Measurements from ENCODE around the gene MTA1.

Gene MTA1

DNA sequence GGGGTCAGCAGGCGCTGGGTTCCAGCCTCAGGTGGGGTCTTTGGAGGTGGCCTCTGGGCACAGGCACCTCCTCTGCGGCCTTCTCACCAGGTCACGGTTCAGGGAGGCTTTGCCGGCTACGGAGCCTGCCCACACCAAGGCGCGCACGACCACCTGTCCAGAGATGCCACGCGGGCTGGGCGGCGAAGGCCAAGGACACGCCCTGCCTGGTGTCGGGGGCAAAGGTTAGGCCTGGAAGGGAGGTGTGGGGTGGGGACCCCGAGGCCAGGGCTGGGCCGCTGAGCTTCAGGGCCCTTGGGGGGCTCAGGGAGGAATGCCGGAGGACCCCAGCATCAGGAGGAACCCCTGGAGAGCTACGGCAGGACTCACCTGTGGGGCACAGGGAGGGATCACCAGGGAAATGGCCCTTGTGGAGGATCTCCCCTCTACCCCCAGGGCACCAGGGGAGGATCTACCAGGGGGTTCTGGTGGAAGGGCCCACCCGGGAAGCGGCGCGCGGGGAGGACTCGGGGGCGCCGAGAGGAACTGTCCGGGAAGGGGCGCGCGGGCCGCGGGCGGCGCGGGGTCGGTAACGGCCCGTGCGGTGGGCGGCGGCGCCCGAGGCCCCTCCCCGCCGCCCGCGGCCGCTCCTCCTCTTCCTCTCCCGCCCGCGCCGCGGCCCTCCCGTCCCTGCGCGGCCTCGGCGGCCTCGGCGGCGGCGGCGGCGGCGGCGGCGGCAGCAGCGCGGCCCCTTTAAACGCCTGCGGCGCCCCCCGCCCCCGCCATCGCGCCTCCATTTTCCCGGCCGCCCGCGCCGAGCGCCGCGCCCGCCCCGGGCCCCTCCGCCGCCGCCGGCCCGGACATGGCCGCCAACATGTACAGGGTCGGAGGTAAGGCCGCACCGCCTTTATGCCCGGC lies at the start of gene MTA1:
Gene MTA1, plus strand, starts transcription at position 633 of the 897 bp plus-strand sequence. Its CDS starts 209 bp downstream, at position 842.
- Mint-ChIP-seq H3K27me3 (peaks cover 25% of the 10 kb centered on the region), H3K27ac (peak within 1 kb of the TSS; percentile 82), H3K9me3 (no peaks in the 10 kb centered on the region), H3K4me1 (ENCODE audit: low read depth) (peaks cover 39% of the 10 kb centered on the region), H3K4me3 (peak within 1 kb of the TSS; percentile 93), H3K36me3 (ENCODE audit: low read depth) (peaks cover 28% of the 10 kb centered on the region)
- intact Hi-C loops (cut with micrococcal nuclease) = no loop called here

DNA sequence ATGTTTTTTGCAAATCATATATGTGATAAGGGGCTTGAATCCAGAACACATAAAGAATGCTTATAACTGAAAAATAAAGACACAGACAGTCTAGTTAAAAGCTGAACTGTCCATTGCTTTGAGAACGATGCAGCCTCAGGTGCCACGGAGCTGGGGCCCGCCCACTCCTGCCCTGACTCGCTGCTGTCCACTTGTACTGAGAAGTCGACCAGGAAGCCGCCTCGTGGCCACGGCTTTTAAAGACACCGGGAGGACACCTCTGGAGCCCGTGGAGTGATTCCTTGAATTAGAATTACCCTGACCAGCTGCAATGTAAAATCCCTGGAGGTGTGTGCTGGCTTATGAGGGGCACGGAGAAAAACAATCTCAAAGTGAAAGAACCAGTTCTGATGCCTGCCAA lies 45.2 kb upstream of the MTA1 start:
- H3K27ac Mint-ChIP-seq = no peak overlapping the region
- intact Hi-C loops (cut with micrococcal nuclease) = loop anchor here (5.0 kb wide), 1 partner anchor 33 kb away; no protein-coding TSS in a partner anchor
- H3K36me3 Mint-ChIP-seq (ENCODE audit: low read depth) = peaks cover 69% of the 10 kb centered on the region
- peaks cover 10% of the 10 kb centered on the region for H3K9me3 Mint-ChIP-seq
- H3K4me1 Mint-ChIP-seq (ENCODE audit: low read depth) = peaks cover 26% of the 10 kb centered on the region
- H3K27me3 Mint-ChIP-seq = no peaks in the 10 kb centered on the region
- no peak overlapping the region for H3K4me3 Mint-ChIP-seq

DNA sequence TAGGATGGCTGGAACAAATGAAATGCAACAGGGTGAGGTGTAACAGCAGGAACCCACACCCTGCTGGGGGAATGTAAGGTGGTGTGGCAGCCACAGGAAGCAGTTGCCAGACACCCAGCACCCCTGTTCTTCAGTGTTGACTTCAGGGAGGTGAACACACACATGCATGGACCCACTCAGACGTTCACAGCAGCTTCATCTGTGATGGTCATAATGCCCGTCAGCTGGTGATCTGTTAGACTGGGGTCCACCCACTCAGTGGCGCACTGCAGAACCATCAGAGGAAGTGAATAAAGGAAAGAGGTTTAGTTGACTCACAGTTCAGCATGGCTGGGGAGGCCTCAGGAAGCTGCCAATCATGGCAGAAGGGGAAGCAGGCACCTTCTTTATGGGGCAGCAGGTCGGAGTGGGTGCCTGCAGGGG lies 44.0 kb upstream of the MTA1 start:
- intact Hi-C loops (cut with micrococcal nuclease) = no loop called here
- Mint-ChIP-seq H3K4me1 (ENCODE audit: low read depth) (peaks cover 25% of the 10 kb centered on the region), H3K4me3 (peak overlapping the region; percentile 9), H3K36me3 (ENCODE audit: low read depth) (peaks cover 71% of the 10 kb centered on the region), H3K9me3 (peaks cover 10% of the 10 kb centered on the region), H3K27ac (peak overlapping the region; percentile 71), H3K27me3 (no peaks in the 10 kb centered on the region)

DNA sequence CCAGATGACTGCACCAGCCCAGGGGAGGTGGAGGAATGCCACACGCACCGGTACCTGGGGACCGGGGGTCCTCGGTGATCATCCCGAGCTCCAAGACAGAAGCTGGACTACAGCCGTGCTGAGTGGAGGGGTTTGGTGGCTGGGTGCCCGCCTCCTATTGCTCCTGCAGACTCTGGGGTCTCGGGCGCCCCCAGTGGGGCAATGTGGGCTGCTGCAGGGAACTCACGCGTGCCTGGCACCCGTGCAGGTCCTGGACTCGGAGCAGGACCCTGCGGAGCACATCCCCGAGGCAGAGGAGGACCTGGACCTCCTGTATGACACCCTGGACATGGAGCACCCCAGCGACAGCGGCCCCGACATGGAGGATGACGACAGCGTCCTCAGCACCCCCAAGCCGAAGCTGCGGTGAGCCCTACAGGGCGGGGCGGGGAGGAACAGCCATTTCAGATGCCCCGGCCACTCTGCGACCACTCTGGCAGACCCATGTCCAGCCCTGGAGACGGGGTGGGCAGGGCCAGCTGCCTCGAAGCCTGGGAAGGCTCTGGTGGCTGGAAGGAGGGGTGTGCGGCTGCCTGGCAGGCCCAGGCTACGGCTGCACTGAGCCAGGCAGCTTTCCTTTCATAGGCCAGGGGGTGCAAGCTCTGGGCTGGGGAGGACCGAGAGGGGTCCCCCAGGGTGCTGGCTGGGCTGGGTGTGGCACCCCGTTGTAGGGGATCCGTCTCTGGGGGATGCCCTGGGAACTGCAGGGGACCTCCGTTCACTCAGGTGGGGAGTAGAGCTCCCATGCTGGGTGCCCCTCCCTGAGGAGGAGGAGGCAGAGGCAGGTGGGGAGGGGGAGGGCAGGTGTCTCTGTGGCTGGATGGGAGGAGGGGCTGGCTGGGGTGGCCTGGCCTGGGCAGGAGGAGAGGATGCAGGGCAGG lies 42.8 kb upstream of the MTA1 start:
- intact Hi-C loops (cut with micrococcal nuclease) = no loop called here

DNA sequence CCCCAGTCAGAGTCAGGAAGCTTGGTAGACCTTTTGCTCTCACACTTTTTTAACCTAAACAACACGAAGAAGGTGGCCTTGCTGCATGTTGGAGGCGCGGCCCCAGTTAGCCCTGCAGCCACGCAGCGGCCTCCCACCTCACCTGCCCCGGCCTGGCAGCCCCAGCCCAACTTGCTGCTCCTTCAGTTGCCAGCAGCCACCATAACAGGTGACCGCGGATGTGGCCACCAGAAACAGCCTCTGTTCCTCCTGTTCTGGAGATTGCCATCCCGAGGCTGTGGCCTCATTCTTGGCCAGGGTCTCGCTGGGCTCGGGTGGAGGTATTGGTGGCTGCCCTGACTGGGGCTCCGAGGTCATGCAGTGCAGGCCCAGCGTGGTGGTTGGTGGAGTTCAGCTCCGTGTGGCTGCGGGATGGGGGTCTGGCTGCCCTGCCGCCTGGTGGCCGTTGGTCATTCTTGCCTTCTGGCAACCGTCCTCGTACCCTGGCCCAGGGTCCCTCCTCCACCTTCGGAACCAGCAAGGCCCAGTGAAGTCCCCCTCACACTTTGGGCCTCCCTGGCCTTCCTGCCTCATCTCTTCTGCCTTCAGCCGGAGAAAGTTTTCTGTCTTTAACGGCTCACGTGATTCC lies 42.0 kb upstream of the MTA1 start:
- H3K36me3 Mint-ChIP-seq (ENCODE audit: low read depth) = peaks cover 76% of the 10 kb centered on the region
- H3K4me3 Mint-ChIP-seq = no peak overlapping the region
- peak overlapping the region; percentile 58 for H3K27ac Mint-ChIP-seq
- peaks cover 28% of the 10 kb centered on the region for H3K4me1 Mint-ChIP-seq (ENCODE audit: low read depth)
- H3K9me3 Mint-ChIP-seq = peaks cover 10% of the 10 kb centered on the region
- H3K27me3 Mint-ChIP-seq = no peaks in the 10 kb centered on the region
- intact Hi-C loops (cut with micrococcal nuclease) = no loop called here

More for the DNA sequence above, 42.8 kb upstream of the MTA1 start:
- no peak overlapping the region for H3K4me3 Mint-ChIP-seq
- H3K27me3 Mint-ChIP-seq = no peaks in the 10 kb centered on the region
- peaks cover 71% of the 10 kb centered on the region for H3K36me3 Mint-ChIP-seq (ENCODE audit: low read depth)
- H3K27ac Mint-ChIP-seq = no peak overlapping the region
- H3K9me3 Mint-ChIP-seq = peaks cover 10% of the 10 kb centered on the region
- H3K4me1 Mint-ChIP-seq (ENCODE audit: low read depth) = peaks cover 23% of the 10 kb centered on the region

DNA sequence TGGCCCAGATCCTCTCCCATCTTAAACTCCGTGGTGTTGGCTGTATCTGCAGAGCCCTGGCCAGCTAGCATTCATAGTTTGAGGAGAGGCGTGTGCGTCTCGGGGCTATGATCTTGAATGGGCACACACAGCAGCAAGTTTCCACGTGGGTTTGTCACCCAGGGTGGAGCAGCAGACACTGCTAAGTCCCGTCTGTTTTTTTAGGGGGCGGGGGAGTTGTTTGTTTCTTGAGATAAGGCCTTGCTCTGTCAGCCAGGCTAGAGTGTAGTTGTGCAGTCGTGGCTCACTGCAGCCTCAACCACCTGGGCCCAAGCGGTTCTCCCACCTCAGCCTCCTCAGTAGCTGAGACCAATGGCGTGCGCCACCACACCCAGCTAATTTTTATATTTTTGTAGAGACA lies 41.4 kb upstream of the MTA1 start:
- peaks cover 80% of the 10 kb centered on the region for H3K36me3 Mint-ChIP-seq (ENCODE audit: low read depth)
- H3K9me3 Mint-ChIP-seq = peaks cover 10% of the 10 kb centered on the region
- intact Hi-C loops (cut with micrococcal nuclease) = no loop called here
- H3K4me3 Mint-ChIP-seq = no peak overlapping the region
- H3K27me3 Mint-ChIP-seq = no peaks in the 10 kb centered on the region
- H3K27ac Mint-ChIP-seq = peak overlapping the region; percentile 58
- peaks cover 28% of the 10 kb centered on the region for H3K4me1 Mint-ChIP-seq (ENCODE audit: low read depth)

DNA sequence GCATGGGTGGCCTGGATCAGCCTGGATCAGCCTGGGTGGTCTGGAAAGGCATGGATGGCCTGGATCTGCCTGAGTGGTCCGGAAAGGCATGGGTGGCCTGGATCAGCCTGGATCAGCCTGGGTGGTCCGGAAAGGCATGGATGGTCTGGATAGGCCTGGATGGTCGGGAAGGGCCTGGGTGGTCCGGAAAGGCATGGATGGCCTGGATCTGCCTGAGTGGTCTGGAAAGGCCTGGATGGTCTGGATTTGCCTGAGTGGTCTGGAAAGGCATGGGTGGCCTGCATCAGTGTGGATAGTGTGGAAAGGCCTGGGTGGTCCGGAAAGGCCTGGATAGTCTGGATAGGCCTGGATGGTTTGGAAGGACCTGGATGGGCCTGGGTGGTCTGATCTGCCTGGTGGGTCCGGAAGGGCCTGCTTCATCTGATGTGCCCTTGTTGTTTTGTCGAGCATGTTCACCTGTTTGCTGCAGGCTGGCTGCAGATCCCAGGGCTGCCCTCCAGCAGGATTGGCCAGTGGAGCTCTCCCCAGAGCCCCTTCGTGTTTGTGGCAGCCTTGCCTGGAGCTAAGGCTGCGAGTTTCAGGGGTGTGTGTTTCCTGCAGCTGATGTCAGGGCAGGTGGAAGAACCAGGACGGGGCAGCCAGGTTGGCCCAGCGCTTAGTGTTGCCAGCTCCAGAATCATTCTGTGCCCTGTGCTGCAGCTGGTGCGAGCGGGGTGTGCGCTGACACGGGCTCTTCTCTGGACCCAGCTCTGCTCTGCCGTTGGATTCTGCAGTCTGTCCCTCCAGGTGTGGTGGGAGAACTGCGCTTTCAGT lies 40.5 kb upstream of the MTA1 start:
- H3K36me3 Mint-ChIP-seq (ENCODE audit: low read depth) = peaks cover 83% of the 10 kb centered on the region
- intact Hi-C loops (cut with micrococcal nuclease) = no loop called here

DNA sequence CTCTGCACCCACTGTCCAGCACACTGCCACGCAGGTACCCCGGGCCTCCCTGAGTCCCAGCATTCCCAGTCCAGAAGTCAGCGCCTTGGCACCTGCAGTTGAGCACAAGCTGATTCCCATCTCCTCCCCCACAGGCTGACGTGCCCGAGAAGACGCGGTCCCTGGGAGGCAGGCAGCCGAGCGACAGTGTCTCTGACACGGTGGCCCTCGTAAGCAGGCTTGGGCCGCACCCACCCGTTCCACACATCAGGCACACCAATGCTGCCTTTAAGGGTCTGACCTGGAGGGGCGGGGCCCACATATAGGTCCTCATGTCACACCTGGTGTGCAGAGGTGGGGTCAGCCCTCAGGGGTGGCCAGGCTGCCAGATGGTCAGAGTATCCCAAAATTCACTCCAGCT lies 39.7 kb upstream of the MTA1 start:
- Mint-ChIP-seq H3K9me3 (peaks cover 10% of the 10 kb centered on the region), H3K27ac (no peak overlapping the region), H3K4me1 (ENCODE audit: low read depth) (peaks cover 21% of the 10 kb centered on the region), H3K4me3 (no peak overlapping the region), H3K27me3 (no peaks in the 10 kb centered on the region), H3K36me3 (ENCODE audit: low read depth) (peaks cover 92% of the 10 kb centered on the region)
- intact Hi-C loops (cut with micrococcal nuclease) = no loop called here

More for the DNA sequence above, 40.5 kb upstream of the MTA1 start:
- H3K4me1 Mint-ChIP-seq (ENCODE audit: low read depth) = peaks cover 28% of the 10 kb centered on the region
- no peak overlapping the region for H3K4me3 Mint-ChIP-seq
- H3K27me3 Mint-ChIP-seq = no peaks in the 10 kb centered on the region
- no peak overlapping the region for H3K27ac Mint-ChIP-seq
- peaks cover 10% of the 10 kb centered on the region for H3K9me3 Mint-ChIP-seq

DNA sequence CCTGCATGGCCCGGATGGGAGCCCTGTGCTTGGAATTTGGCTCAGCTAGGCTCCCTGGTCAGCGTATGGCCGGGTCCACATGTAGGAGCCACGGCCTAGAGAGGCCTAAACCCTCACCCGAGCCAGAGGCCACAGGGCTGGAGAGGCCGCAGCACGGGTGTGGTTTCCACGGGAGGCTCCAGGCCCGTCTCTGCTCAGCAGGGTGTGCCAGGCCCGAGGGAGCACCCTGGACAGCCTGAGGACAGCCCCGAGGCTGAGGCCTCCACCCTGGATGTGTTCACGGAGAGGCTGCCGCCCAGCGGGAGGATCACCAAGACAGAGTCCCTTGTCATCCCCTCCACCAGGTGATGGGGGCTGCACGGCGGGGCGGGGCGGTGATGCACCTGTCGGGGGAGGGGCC lies 38.9 kb upstream of the MTA1 start:
- H3K4me1 Mint-ChIP-seq (ENCODE audit: low read depth) = peaks cover 25% of the 10 kb centered on the region
- no peak overlapping the region for H3K27ac Mint-ChIP-seq
- intact Hi-C loops (cut with micrococcal nuclease) = no loop called here
- H3K4me3 Mint-ChIP-seq = no peak overlapping the region
- peaks cover 96% of the 10 kb centered on the region for H3K36me3 Mint-ChIP-seq (ENCODE audit: low read depth)
- peaks cover 5% of the 10 kb centered on the region for H3K9me3 Mint-ChIP-seq
- H3K27me3 Mint-ChIP-seq = no peaks in the 10 kb centered on the region

DNA sequence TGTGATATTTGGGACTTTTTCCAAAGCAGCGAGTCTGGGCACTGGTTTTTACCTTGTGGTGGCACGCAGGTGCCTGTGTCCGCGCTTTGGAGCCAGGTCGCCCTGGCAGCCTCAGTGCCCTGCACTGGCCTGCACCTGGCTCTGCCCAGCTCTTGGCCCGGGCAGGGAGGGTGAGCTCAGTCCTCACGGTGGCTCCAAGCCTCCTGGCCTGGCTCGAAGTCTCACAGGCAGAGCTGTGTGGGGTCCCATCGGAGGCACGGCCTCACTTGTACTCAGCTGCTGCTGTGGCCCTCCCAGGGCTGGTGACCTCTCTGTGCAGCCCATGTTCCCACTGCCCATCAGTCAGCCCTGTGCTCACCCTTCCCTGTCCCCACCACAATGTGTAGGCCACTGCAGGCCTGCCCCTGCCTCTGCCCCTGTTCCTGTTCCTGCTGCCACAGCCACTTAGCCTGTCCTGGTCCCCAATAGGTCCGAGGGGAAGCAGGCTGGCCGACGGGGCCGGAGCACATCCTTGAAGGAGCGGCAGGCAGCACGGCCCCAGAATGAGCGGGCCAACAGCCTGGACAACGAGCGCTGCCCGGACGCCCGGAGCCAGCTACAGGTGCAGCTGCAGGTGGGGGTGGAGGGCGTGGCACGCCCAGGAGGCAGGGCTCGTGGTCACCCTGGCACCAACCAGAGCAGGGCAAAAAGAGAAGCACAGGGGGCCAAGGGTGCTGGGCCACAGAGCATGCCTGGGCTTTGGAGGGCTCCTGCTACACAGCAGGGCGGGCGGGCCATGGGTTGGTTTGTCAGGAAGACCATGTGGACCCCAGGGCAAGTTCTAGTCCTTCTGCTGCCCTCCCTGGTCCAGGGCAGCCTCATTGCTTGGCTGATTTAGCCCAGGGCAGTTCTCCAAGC lies 37.9 kb upstream of the MTA1 start:
- intact Hi-C loops (cut with micrococcal nuclease) = no loop called here
- no peak overlapping the region for H3K27ac Mint-ChIP-seq
- peaks cover 28% of the 10 kb centered on the region for H3K4me1 Mint-ChIP-seq (ENCODE audit: low read depth)

DNA sequence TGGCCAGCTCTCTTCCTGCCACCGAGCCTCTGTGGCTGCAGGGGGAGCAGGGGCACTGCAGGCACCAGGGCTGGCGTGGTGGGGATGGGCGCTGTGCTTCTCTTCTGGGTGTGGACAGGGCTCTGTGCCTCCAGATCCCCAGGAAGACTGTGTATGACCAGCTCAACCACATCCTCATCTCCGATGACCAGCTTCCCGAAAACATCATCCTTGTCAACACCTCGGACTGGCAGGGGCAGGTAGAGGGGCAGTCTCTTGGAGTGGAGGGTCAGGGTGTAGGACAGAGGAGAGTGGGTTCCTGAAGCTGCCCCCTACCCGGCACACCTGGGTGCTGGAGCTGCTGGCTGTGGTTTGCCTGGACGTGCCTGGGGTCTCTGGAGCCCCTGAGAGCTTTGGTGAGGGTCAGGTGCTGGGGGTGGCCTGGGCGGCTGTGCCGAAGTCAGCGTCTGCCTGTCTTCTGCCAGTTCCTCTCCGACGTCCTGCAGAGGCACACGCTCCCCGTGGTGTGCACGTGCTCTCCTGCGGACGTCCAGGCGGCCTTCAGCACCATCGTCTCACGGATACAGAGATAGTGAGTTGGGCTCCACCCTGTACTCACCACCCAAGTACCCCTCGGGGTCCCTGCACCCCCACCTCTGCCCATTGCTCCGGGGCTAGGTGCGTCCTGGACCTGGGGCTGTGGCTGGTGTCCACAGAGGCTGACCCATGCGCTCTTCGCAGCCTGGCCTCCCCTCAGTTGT lies 37.1 kb upstream of the MTA1 start:
- Mint-ChIP-seq H3K27me3 (no peaks in the 10 kb centered on the region), H3K4me1 (ENCODE audit: low read depth) (peaks cover 36% of the 10 kb centered on the region), H3K27ac (peak overlapping the region; percentile 15), H3K4me3 (no peak overlapping the region), H3K36me3 (ENCODE audit: low read depth) (peaks cover 100% of the 10 kb centered on the region), H3K9me3 (no peaks in the 10 kb centered on the region)
- intact Hi-C loops (cut with micrococcal nuclease) = no loop called here

More for the DNA sequence above, 37.9 kb upstream of the MTA1 start:
- Mint-ChIP-seq H3K27me3 (no peaks in the 10 kb centered on the region), H3K9me3 (no peaks in the 10 kb centered on the region), H3K4me3 (no peak overlapping the region), H3K36me3 (ENCODE audit: low read depth) (peaks cover 99% of the 10 kb centered on the region)
